ENCODE results near the gene MED15.

DNA sequence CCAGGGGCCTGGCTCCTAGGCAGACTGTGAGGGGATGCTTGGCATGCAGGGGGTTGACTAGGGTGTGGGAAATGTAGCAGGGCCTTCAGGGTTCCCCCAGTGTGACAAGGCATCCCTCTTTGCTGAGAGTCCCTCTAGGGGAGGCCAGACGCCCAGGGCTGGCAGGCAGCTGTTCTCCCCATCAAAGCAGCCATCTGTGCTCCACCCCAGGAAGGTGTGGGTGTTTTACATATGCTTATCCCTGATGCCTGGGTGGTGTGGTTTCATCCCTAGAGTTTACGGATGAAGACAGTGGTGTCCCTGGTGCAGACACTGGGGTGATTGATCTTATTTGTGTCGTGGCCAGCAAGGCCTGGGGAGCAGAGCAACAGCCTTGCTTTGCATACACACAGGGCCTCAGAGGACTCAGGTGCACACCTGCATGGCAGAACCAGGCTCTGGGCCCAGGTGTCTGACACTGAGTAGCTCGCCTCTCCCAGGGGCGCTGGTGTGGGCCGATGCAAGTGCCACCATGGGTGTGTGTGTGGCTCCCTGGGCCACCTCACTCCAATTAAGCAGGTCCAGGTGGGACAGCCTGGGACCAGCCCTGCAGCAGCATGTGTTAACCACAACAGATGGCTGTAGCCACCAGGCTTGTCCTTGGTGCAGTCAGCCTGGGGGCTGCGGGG, 74.2 kb downstream of the MED15 start:
- TF ChIP-seq CHD4 (IDR thresholded peaks at IDR 0.05; ENCODE audit: borderline replicate concordance): no peak
- no peak for TF ChIP-seq MAX (IDR thresholded peaks at IDR 0.05)
- TF ChIP-seq RNF2 (IDR thresholded peaks at IDR 0.05; ENCODE audit: borderline replicate concordance, low read depth): no peak
- TF ChIP-seq RAD21 (conservative IDR thresholded peaks at IDR 0.05 in 1 of 2, IDR thresholded peaks at IDR 0.05 in 1 of 2): no peak
- TF ChIP-seq, protein P1, sequence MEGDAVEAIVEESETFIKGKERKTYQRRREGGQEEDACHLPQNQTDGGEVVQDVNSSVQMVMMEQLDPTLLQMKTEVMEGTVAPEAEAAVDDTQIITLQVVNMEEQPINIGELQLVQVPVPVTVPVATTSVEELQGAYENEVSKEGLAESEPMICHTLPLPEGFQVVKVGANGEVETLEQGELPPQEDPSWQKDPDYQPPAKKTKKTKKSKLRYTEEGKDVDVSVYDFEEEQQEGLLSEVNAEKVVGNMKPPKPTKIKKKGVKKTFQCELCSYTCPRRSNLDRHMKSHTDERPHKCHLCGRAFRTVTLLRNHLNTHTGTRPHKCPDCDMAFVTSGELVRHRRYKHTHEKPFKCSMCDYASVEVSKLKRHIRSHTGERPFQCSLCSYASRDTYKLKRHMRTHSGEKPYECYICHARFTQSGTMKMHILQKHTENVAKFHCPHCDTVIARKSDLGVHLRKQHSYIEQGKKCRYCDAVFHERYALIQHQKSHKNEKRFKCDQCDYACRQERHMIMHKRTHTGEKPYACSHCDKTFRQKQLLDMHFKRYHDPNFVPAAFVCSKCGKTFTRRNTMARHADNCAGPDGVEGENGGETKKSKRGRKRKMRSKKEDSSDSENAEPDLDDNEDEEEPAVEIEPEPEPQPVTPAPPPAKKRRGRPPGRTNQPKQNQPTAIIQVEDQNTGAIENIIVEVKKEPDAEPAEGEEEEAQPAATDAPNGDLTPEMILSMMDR (IDR thresholded peaks at IDR 0.05): no peak
- TF ChIP-seq CBX8 (IDR thresholded peaks at IDR 0.05): no peak
- TF ChIP-seq NFE2L2 (conservative IDR thresholded peaks at IDR 0.05; ENCODE audit: low read length): no peak
- no peak for TF ChIP-seq USF2 (IDR thresholded peaks at IDR 0.05)
- no peak for TF ChIP-seq CEBPB (IDR thresholded peaks at IDR 0.05)
- TF ChIP-seq HOXB13 (CRISPR knock-in tag; IDR thresholded peaks at IDR 0.05; ENCODE audit: low read depth): no peak
- no peak for TF ChIP-seq MYC (IDR thresholded peaks at IDR 0.05; ENCODE audit: borderline replicate concordance, low read length)

Measured in A549 (cell line).